Hematopoietic multipotent progenitor cell (in vitro differentiated cells): Measurements from ENCODE around the gene NBPF9. TPM values are rescaled to one million over a fixed set of nuclear protein-coding genes. Genes with fewer than 3 reads are reported as not detected.
"Not testable (repeated sequence)": the region's sequence is repeated elsewhere in the genome, so short reads cannot be mapped to it uniquely, and the experiment has no call there.

ENCODE experiments used
- DNase-seq, 3 donors: peaks; one replicate each; pipeline ENCODE4 v3.0.0-alpha.2; 2011 to 2015; ENCODE audit warnings: low read depth in 2 of 3, low spot score in 2 of 3
- total RNA-seq: library from RNA; depleted of rRNA; stranded (reverse); fragments of >200 nt; gene quantifications from one replicate; pipeline ENCODE4 v1.2.3, GENCODE V29; 2012

Gene NBPF9
- total RNA-seq, 1 donor, result 4.6 TPM

GRCh38 chr1:149016626-149017025 lies 86.7 kb downstream of the NBPF9 start:
- not testable (repeated sequence) for DNase-seq

GRCh38 chr1:149015522-149015921 lies 87.8 kb downstream of the NBPF9 start:
- DNase-seq, result not testable (repeated sequence)

GRCh38 chr1:149013513-149013912 lies 89.8 kb downstream of the NBPF9 start:
- not testable (repeated sequence) for DNase-seq

- not testable (repeated sequence) for DNase-seq
Observed at GRCh38 chr1:149012599-149012998, 90.8 kb downstream of the NBPF9 start.

GRCh38 chr1:149009761-149010160 lies 93.6 kb downstream of the NBPF9 start:
- DNase-seq, result not testable (repeated sequence)

GRCh38 chr1:149008769-149009168 lies 94.6 kb downstream of the NBPF9 start:
- DNase-seq, result not testable (repeated sequence)

GRCh38 chr1:149008326-149008725 lies 95.0 kb downstream of the NBPF9 start:
- not testable (repeated sequence) for DNase-seq
